ENCODE data around the gene KPTN.

KPTN gene

GRCh38 chr19:47518139-47518538 lies 34.1 kb upstream of the KPTN start:
- H3K27me3 ChIP-seq (ENCODE audit: control insufficient read depth, insufficient read depth, low read length, poor library complexity, severe bottlenecking): no peaks in the 10 kb centered on the region
- H3K4me3 ChIP-seq (ENCODE audit: insufficient read depth, low read depth, low read length): no peak overlapping the region
- no peaks in the 10 kb centered on the region for H3K36me3 ChIP-seq (ENCODE audit: control insufficient read depth, insufficient read depth, low read length)
- no peak overlapping the region for H3K27ac ChIP-seq (ENCODE audit: insufficient read depth, low read depth, low read length, poor library complexity, severe bottlenecking)
- WGBS, 2 experiments: 78 to 90% methylated on average over 4 of the region's 4 CpGs
- H3K9me3 ChIP-seq (ENCODE audit: control insufficient read depth, low read length): no peaks in the 10 kb centered on the region
- peaks cover 10% of the 10 kb centered on the region for H3K4me1 ChIP-seq (ENCODE audit: control insufficient read depth, insufficient read depth, low read length)

GRCh38 chr19:47514869-47515588 lies 31.0 kb upstream of the KPTN start, which contains the start of gene NAPA:
NAPA (minus strand) TSS chr19:47515063; CDS start chr19:47514940, 123 bp downstream.
- Histone ChIP-seq H3K4me3 (ENCODE audit: insufficient read depth, low read depth, low read length) (peak within 1 kb of the TSS; percentile 100), H3K36me3 (ENCODE audit: control insufficient read depth, insufficient read depth, low read length) (no peaks in the 10 kb centered on the region), H3K4me1 (ENCODE audit: control insufficient read depth, insufficient read depth, low read length) (peaks cover 10% of the 10 kb centered on the region), H3K27ac (ENCODE audit: insufficient read depth, low read depth, low read length, poor library complexity, severe bottlenecking) (peak within 1 kb of the TSS; percentile 67), H3K27me3 (ENCODE audit: control insufficient read depth, insufficient read depth, low read length, poor library complexity, severe bottlenecking) (no peaks in the 10 kb centered on the region), H3K9me3 (ENCODE audit: control insufficient read depth, low read length) (no peaks in the 10 kb centered on the region)
- 0% methylated on average over 78 of the region's 78 CpGs for WGBS, 2 experiments

DNA sequence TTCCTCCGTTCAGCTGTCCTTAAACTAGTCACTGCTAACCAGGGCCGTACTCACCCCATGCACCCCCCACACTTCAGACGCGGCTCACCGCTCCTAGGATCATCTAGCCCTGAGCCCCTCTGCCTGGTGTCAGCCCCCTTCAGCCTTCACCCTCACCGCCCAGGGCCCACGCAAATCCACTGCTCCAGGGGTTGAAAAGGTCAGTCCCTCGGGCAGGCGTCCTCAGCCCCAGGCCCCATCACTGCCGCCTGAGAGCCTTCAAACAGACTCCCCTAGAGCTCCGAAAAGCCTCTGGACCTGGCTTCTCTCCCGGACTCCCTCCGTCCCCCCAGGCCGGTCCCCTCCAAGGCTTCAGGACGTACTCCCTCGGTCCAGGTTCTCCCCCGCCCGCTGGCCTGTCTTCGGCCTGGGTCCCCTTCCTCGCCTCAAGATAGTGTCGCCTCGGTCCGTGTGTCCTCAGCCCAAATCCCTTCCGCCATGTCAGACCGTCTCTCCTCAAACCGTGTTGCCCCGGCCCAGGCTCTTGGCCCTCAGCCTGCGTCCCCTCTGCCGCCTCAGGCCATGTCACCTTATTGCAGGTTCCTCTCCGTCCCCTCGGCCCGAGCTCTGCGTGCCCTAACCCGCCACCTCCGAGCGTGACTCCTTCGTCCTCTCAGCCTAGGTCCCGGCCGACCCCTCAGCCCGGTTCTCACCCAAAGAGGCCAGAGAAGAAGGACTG lies 30.3 kb upstream of the KPTN start:
- 10 to 12% methylated on average over 40 of the region's 40 CpGs for WGBS, 2 experiments
- Histone ChIP-seq H3K27ac (ENCODE audit: insufficient read depth, low read depth, low read length, poor library complexity, severe bottlenecking) (peak overlapping the region; percentile 67), H3K4me1 (ENCODE audit: control insufficient read depth, insufficient read depth, low read length) (peaks cover 10% of the 10 kb centered on the region), H3K36me3 (ENCODE audit: control insufficient read depth, insufficient read depth, low read length) (no peaks in the 10 kb centered on the region), H3K4me3 (ENCODE audit: insufficient read depth, low read depth, low read length) (peak overlapping the region; percentile 100), H3K9me3 (ENCODE audit: control insufficient read depth, low read length) (no peaks in the 10 kb centered on the region), H3K27me3 (ENCODE audit: control insufficient read depth, insufficient read depth, low read length, poor library complexity, severe bottlenecking) (no peaks in the 10 kb centered on the region)

- H3K4me3 ChIP-seq (ENCODE audit: insufficient read depth, low read depth, low read length): no peak overlapping the region
- no peak overlapping the region for H3K27ac ChIP-seq (ENCODE audit: insufficient read depth, low read depth, low read length, poor library complexity, severe bottlenecking)
- no peaks in the 10 kb centered on the region for H3K9me3 ChIP-seq (ENCODE audit: control insufficient read depth, low read length)
- H3K36me3 ChIP-seq (ENCODE audit: control insufficient read depth, insufficient read depth, low read length): no peaks in the 10 kb centered on the region
- no peaks in the 10 kb centered on the region for H3K27me3 ChIP-seq (ENCODE audit: control insufficient read depth, insufficient read depth, low read length, poor library complexity, severe bottlenecking)
- WGBS, 2 experiments: 80 to 82% methylated on average over 8 of the region's 8 CpGs
- peaks cover 14% of the 10 kb centered on the region for H3K4me1 ChIP-seq (ENCODE audit: control insufficient read depth, insufficient read depth, low read length)
These were observed 28.9 kb upstream of the KPTN start for GRCh38 chr19:47512948-47513319.

DNA sequence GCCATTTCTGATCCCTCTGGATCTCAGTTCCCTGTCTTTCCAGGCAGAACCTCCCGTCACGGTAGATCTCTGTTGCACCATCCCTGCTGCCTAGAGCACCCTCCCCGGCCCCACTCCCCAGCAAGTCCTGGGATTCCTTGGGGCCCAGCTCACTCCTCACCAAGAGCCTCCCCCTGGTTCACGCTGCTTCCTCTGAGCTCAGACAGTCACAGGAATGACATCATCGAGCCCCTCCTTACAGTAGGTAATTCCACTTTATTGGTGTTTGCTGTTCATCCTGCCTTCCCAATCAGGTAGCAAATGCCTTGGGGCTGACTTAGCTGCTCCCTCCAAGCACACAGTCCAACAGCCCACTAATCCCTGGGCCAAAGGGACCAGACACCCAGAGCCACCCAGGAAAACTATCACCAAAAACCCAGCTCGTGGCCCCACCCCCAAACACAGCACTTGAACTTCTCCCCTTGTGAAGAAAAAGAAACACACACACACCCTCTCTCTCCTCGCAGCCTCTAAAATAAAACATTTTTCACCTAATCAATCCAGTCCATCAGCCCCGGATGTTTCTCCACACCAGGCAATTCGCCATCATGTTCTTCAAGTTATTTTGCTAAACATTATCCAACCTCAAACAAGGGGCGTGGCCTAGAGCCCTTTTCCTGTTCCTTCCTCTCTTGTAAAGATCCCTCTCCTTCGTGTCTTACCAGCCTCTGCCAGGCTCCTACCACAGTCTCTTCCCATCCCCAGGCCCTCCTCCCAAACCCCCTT lies 28.3 kb upstream of the KPTN start:
- H3K4me1 ChIP-seq (ENCODE audit: control insufficient read depth, insufficient read depth, low read length): peaks cover 20% of the 10 kb centered on the region
- H3K9me3 ChIP-seq (ENCODE audit: control insufficient read depth, low read length): no peaks in the 10 kb centered on the region
- WGBS, 2 experiments: 88 to 90% methylated on average over 11 of the region's 11 CpGs
- no peaks in the 10 kb centered on the region for H3K36me3 ChIP-seq (ENCODE audit: control insufficient read depth, insufficient read depth, low read length)
- no peak overlapping the region for H3K27ac ChIP-seq (ENCODE audit: insufficient read depth, low read depth, low read length, poor library complexity, severe bottlenecking)
- no peaks in the 10 kb centered on the region for H3K27me3 ChIP-seq (ENCODE audit: control insufficient read depth, insufficient read depth, low read length, poor library complexity, severe bottlenecking)
- H3K4me3 ChIP-seq (ENCODE audit: insufficient read depth, low read depth, low read length): no peak overlapping the region

- no peaks in the 10 kb centered on the region for H3K36me3 ChIP-seq (ENCODE audit: control insufficient read depth, insufficient read depth, low read length)
- H3K9me3 ChIP-seq (ENCODE audit: control insufficient read depth, low read length): no peaks in the 10 kb centered on the region
- no peak overlapping the region for H3K4me3 ChIP-seq (ENCODE audit: insufficient read depth, low read depth, low read length)
- peaks cover 24% of the 10 kb centered on the region for H3K4me1 ChIP-seq (ENCODE audit: control insufficient read depth, insufficient read depth, low read length)
- no peak overlapping the region for H3K27ac ChIP-seq (ENCODE audit: insufficient read depth, low read depth, low read length, poor library complexity, severe bottlenecking)
- H3K27me3 ChIP-seq (ENCODE audit: control insufficient read depth, insufficient read depth, low read length, poor library complexity, severe bottlenecking): no peaks in the 10 kb centered on the region
- 91 to 92% methylated on average over 7 of the region's 7 CpGs for WGBS, 2 experiments
These were observed 27.7 kb upstream of the KPTN start for GRCh38 chr19:47511681-47512080.

DNA sequence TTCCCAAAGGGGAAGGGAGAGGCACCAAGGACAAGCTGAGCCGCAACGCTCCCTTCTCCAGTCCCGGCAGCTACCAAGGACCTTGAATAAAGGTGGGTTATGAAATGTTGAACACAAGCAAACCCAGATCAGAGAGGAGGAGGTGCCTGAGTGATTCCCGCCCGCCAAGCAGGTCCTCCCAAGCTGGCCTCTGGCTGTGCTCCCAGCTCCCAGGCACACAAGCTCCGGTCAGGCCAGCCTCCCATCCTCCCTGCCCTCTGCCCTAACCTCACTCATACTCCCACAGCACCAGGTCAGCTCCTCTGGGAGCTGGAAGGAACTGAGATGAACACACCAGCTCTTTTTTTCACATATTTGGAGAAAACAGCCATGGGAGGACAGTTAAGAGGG lies 27.1 kb upstream of the KPTN start:
- Histone ChIP-seq H3K4me3 (ENCODE audit: insufficient read depth, low read depth, low read length) (no peak overlapping the region), H3K27me3 (ENCODE audit: control insufficient read depth, insufficient read depth, low read length, poor library complexity, severe bottlenecking) (no peaks in the 10 kb centered on the region), H3K9me3 (ENCODE audit: control insufficient read depth, low read length) (no peaks in the 10 kb centered on the region), H3K36me3 (ENCODE audit: control insufficient read depth, insufficient read depth, low read length) (no peaks in the 10 kb centered on the region), H3K4me1 (ENCODE audit: control insufficient read depth, insufficient read depth, low read length) (peaks cover 24% of the 10 kb centered on the region), H3K27ac (ENCODE audit: insufficient read depth, low read depth, low read length, poor library complexity, severe bottlenecking) (no peak overlapping the region)
- 91 to 95% methylated on average over 6 of the region's 6 CpGs for WGBS, 2 experiments

- Histone ChIP-seq H3K4me3 (ENCODE audit: insufficient read depth, low read depth, low read length) (no peak overlapping the region), H3K27me3 (ENCODE audit: control insufficient read depth, insufficient read depth, low read length, poor library complexity, severe bottlenecking) (no peaks in the 10 kb centered on the region), H3K27ac (ENCODE audit: insufficient read depth, low read depth, low read length, poor library complexity, severe bottlenecking) (no peak overlapping the region), H3K36me3 (ENCODE audit: control insufficient read depth, insufficient read depth, low read length) (no peaks in the 10 kb centered on the region), H3K9me3 (ENCODE audit: control insufficient read depth, low read length) (no peaks in the 10 kb centered on the region), H3K4me1 (ENCODE audit: control insufficient read depth, insufficient read depth, low read length) (peaks cover 24% of the 10 kb centered on the region)
- WGBS, 2 experiments: 80% methylated on average over 12 of the region's 12 CpGs
These were observed 26.6 kb upstream of the KPTN start for GRCh38 chr19:47510516-47511127.

GRCh38 chr19:47509973-47510372 lies 26.0 kb upstream of the KPTN start:
- Histone ChIP-seq H3K27me3 (ENCODE audit: control insufficient read depth, insufficient read depth, low read length, poor library complexity, severe bottlenecking) (no peaks in the 10 kb centered on the region), H3K36me3 (ENCODE audit: control insufficient read depth, insufficient read depth, low read length) (no peaks in the 10 kb centered on the region), H3K27ac (ENCODE audit: insufficient read depth, low read depth, low read length, poor library complexity, severe bottlenecking) (no peak overlapping the region), H3K9me3 (ENCODE audit: control insufficient read depth, low read length) (no peaks in the 10 kb centered on the region), H3K4me3 (ENCODE audit: insufficient read depth, low read depth, low read length) (no peak overlapping the region), H3K4me1 (ENCODE audit: control insufficient read depth, insufficient read depth, low read length) (peaks cover 24% of the 10 kb centered on the region)
- WGBS, 2 experiments: 94 to 96% methylated on average over 8 of the region's 8 CpGs
